ENCODE measurements around the gene OVAAL.

DNA sequence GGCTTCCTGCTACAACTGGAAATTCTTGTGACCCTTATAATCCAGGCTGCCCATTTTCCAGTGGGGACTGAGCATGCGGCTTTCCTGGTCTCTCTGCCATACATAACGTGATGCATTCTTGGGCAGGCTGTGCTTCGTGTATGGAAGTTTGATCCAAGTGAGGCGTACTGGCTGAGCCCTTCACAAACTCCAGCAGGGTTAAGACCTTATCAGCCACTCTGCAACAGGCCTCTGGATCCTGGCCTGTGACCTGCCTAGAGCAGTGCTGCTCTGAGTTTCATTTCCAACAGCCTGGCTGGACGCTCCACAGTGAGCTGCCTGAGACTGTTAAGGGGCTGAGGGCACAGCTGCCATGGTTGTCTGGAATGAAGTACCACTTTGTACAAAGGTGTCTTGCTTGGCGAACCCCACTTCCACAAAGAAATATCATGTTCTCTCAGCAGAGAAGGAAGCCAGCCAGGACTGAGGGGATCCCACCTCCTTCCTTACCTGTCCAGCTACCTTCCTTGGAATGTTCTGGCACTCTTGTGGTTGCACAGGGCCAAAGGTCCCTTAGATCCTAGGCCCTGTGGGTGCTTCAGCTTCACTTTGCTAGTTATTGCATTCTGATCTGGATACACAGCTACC lies 44.6 kb downstream of the OVAAL start:
- TF ChIP-seq REST (IDR thresholded peaks at IDR 0.05; ENCODE audit: insufficient read depth in 1 of 2, low read depth in 2 of 2, low read length in 2 of 2), result no peak
- no peak for TF ChIP-seq POLR2AphosphoS5 (IDR thresholded peaks at IDR 0.05; ENCODE audit: low read depth, low read length)
